Activated CD8-positive, alpha-beta memory T cell treated with anti-CD3 and anti-CD28 coated beads for 24 hours (primary cell): ENCODE data around the gene GUCY2D.
"Not testable (repeated sequence)": the region's sequence is repeated elsewhere in the genome, so short reads cannot be mapped to it uniquely, and the experiment has no call there.

Source experiments
- DNase-seq: peaks from one replicate; pipeline ENCODE4 v3.0.0-alpha.2; 2020

The GUCY2D gene

DNA sequence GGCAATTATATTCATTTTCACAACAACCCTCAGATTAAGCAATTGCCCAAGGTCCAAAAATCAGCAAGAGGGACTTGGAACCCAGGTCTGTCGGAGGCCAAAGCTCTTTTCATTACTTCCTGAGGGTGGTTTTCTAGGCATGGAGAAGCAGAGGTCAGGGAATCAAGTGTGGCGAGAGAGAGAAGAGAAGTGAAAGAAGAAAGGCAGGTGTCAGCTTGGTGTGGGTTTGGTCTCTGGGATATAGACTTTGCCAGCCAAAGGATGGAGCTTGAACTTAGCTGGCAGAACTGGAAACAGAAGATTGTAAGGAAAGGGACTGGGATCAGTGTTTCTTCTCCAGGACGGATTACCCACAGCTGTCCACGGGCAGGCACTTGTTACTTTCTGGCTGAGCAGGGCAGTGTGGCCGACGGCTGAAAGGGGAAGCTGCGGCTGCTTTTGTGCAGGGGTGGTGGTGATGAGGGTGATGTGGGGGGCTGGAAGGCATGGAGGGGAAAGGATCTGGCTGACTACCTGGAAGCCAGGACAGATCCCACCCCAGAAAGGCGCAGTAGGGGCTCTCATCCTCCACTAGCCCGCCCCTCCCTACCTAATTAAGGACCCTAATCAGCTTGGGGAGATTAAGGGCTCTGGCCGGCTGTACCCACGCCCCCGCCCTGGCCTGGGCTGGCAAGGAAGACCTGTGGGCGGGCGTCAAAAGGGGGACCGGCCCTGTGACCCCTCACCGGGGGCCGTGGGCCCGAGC, at the start of gene GUCY2D:
Gene GUCY2D (plus strand): TSS at position 640 of the 745 bp plus-strand sequence. CDS start 433 bp downstream, outside the sequence.
- no peak for DNase-seq

DNA sequence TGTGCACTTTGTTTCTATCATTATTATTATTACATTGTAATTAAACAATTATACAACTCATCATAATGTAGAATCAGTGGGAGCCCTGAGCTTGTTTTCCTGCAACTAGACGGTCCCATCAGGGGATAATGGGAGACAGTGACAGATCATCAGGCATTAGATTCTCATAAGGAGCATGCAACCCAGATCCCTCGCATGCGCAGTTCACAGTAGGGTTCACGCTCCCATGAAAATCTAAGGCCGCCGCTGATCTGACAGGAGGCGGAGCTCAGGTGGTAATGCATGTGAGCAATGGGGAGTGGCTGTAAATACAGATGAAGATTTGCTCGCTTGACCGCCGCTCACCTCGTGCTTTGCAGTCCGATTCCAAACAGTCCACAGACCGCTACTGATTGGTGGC, 49.1 kb upstream of the GUCY2D start:
- not testable (repeated sequence) for DNase-seq

- no peak for DNase-seq
These were observed 46.8 kb upstream of the GUCY2D start for GRCh38 chr17:7955414-7956227.

GRCh38 chr17:7956228-7956965, 46.0 kb upstream of the GUCY2D start:
- no peak for DNase-seq

DNA sequence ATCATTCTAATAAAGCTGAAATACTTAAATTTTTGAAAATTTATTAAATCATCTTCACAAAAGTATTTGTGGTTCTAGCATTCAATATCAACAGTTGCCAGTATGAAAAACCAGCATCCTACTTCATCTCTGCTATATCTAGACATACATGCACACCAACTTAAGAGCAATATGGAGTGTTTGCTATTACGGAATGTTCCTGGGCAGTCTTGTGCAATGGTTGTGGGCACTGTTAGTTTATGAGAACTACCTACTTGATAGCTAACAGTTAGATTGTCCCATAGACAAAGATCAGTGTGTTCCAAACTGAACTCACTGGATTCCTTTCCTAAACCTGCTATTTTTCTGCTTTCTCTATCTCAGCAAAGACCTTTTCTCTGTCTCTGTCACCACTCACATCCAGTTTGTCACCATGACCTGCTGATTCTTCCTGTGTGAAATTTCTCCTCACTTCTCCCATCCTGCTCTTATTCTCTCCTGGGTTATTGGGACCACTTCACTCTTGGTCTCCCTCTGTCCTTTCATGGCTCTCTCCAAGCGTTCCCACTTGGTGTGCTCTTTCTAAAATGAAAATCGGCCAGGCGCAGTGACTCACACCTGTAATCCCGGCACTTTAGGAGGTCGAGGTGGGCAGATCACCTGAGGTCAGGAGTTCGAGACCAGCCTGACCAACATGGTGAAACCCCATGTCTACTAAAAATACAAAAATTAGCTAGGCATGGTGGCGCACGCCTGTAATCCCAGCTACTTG, 42.7 kb upstream of the GUCY2D start:
- DNase-seq: no peak

- no peak for DNase-seq
These were observed 41.0 kb upstream of the GUCY2D start for GRCh38 chr17:7961421-7961820.

- DNase-seq: no peak
These were observed 34.7 kb upstream of the GUCY2D start for GRCh38 chr17:7967751-7968150.

DNA sequence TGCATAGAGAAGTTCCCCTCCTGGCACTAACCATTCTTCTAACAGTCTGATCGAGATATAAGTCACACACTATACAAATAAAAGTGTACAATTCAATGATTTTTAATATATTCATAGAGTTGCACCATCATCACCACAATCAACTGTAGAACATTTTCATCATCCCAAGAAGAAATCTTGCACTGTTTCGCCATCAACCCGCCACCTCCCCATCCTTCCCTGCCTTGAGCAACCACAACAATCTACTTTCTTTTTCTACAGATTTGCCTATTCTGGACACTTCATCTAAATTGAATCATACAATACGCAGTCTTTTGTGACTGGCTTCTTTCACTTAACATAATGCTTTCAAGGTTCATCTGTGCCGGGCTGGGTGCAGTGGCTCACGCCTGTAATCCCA, 33.0 kb upstream of the GUCY2D start:
- no peak for DNase-seq

DNA sequence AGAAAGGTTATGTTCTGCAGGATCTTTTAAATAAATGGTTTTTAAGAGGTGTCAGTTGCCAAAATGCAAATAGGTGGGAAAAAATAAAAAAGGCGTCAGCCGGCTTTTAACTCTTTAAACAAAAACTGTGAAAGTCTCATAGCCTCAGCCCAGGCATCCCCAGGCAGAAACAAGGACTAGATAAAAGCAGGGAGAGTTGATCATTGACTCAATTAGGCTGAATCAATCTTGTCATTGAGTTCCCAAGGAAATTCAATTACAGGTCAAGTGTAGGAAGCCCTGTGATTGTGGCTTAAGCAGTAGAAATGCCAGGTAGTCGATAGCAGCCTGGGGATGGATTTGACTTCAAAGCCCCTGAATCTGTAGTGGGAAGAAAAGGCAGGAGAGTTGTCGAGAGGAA, 30.8 kb upstream of the GUCY2D start:
- no peak for DNase-seq

DNA sequence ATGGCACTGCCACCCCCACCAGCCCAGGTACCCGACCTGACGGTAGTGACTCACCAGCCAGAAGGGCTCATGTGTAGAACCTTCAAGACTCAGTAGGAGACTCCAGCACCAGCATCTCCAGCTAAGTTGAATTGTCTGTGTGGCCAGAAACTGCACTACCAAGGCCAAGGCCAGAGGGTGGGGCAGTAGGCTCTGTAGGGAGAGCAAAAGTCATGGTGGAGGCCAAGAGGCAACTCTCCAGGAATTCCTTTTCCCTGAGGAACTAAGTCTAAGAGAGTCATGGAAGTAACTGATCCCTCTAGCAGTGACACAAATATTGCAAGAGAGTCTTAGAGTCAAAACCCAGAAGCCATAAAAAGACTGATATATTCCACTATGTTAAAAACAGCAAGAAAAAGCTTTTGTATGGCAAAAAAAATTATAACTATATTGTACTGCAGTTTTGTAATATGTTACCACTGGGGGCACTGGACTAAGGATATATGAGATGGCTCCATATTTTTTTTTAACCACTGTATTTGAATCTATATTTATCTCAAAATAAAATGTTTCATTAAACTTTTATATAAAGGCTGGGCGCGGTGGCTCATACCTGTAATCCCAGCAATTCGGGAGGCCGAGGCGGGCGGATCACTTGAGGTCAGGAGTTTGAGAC, 30.2 kb upstream of the GUCY2D start:
- DNase-seq: no peak

- DNase-seq: no peak
These were observed 27.7 kb upstream of the GUCY2D start for GRCh38 chr17:7974638-7975131.

DNA sequence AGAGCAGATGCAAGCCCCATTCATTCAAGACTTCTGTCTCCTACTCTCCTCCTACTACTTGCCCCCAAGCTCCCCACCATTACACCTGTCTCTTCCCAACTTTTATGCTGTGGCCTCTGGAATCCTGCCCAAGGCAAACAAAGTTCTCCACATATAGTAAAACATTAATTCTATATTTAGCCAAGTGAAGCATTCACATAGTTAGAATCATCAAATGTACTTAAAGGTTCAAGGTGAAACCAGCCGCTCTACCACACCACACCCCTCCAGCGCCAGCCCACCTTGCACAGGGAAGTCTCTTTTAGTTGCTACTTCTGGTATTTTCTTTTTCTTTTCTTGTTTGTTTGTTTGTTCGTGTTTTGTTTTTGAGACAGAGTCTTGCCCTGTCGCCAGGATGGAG, 25.4 kb upstream of the GUCY2D start:
- DNase-seq: no peak

DNA sequence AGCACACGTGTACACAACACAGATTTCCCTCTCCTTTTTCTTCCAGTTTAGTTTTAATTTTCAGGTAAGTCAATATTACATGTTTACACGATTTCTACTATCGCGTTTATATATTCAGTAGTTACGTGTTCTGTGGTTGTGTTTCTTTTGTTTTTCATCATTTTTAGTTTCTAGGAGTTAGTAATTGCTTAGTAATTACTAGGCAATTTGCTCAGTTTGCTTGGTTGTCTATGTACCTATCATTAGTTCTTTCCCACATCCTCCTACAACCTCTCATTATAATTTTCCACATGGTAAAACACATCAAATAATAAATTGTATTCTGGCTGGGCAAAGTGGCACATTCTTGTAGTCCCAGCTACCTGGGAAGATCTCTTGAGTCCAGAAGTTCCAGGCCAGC, 24.6 kb upstream of the GUCY2D start:
- DNase-seq: no peak

DNA sequence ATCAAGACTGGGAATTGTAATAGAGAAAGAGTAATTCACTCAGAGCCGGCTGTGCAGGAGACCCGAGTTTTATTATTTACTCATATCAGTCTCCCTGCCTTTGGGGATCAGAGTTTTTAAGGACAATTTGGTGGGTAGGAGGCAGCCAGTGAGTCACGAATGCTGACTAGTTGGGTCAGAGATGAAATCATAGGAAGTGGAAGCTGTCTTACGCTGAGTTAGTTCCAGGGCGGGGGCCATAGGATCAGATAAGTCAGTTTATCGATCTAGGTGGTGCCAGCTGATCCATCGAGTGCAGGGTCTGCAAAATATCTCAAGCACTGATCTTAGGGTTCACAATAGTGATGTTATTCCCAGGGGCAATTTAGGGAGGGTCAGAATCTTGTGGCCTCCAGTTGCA, 20.2 kb upstream of the GUCY2D start:
- DNase-seq: no peak

- DNase-seq: no peak
These were observed 19.7 kb upstream of the GUCY2D start for GRCh38 chr17:7982666-7983065.

GRCh38 chr17:7984904-7985303, 17.5 kb upstream of the GUCY2D start:
- DNase-seq: no peak

- no peak for DNase-seq
These were observed 15.1 kb upstream of the GUCY2D start for GRCh38 chr17:7987112-7987893.

- DNase-seq: peak; percentile 64
These were observed 13.7 kb upstream of the GUCY2D start for GRCh38 chr17:7988750-7989178.

- DNase-seq: peak; percentile 100
These were observed 12.4 kb upstream of the GUCY2D start for GRCh38 chr17:7989781-7990655.

DNA sequence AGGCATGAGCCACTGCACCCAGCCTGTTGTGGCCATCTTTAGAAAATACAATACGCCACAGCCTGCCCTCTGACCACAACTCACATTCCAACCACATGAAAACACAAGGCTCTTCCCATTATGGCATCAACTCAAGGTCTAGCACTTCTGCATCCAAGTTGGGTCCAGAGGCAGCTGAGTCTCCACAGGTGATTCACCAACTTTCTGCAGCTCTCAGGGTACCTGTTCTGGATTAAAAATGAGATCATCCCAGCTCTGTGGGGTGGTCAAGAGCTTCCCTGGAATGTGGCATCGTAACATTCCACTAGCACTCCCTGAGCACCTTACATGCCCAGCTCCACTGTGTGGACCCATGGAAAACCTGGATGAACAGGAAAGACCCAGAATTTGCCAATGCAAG, 9.9 kb upstream of the GUCY2D start:
- DNase-seq: no peak
